Adrenal gland (tissue), 5 donors: ENCODE data around the gene NT5DC3.

ENCODE experiments used
- CTCF ChIP-seq, 6 experiments: fragments of 450-650 bp in 4 of 6; fragments of 200-600 bp in 2 of 6; sonication (generic) in 1 of 6; IDR thresholded peaks; 1 replicate in 5 of 6; 2 replicates in 1 of 6; pipeline versions ENCODE4 v1.5.1 to v1.8.0; 2016 to 2021; ENCODE audit warnings: antibody characterized with exemption in 6 of 6, mild to moderate bottlenecking in 2 of 6, moderate library complexity in 1 of 6
- POLR2A ChIP-seq, 2 donors: fragments of 450-650 bp; IDR thresholded peaks; one replicate each; pipeline ENCODE4 v1.6.1; 2017; ENCODE audit warnings: antibody characterized with exemption in 2 of 2, mild to moderate bottlenecking in 2 of 2, moderate library complexity in 1 of 2
- donor health status: DM: no; HTN: no; CAD: no.

GRCh38 chr12:103864710-103865109 lies 23.7 kb upstream of the NT5DC3 start:
- no peak for TF ChIP-seq CTCF (IDR thresholded peaks at IDR 0.05)
- no peak for TF ChIP-seq POLR2A (IDR thresholded peaks at IDR 0.05)
